ENCODE measurements around the gene SRSF11. TPM values are rescaled to one million over a fixed set of nuclear protein-coding genes. Genes with fewer than 3 reads are reported as not detected.

Gene SRSF11
- total RNA-seq, 2 experiments from 2014 or later = 165 to 245 TPM

Small RNAs within 50 kb of the gene (small RNA-seq; reads per million reads assigned to genes)
- not detected for gene RN7SL242P

Other genes starting within 250 kb of the SRSF11 start
- 20.1 and 20.3 TPM in 2 replicates for gene LRRC40, start 15.8 kb upstream of the SRSF11 start, total RNA-seq (2014; rRNA removed; shearing (Covaris generic))
- 22.0 and 23.5 TPM in 2 replicates for gene LRRC40, start 15.8 kb upstream of the SRSF11 start, total RNA-seq (2022)
- 22.1 and 25.0 TPM in 2 replicates for gene ANKRD13C, start 133.3 kb downstream of the SRSF11 start, total RNA-seq (2014; rRNA removed; shearing (Covaris generic))
- 17.3 and 20.2 TPM in 2 replicates for gene ANKRD13C, start 133.3 kb downstream of the SRSF11 start, total RNA-seq (2022)
- gene CTH, start 189.9 kb downstream of the SRSF11 start, total RNA-seq (2014; rRNA removed; shearing (Covaris generic)) = 6.3 and 9.7 TPM in 2 replicates
- 14.4 and 16.8 TPM in 2 replicates for gene CTH, start 189.9 kb downstream of the SRSF11 start, total RNA-seq (2022)